ENCODE results near the gene GOLGA5. TPM values are rescaled to one million over a fixed set of nuclear protein-coding genes. Genes with fewer than 3 reads are reported as not detected.

Gene GOLGA5
- total RNA-seq, 1 experiment from 2014 or later: 25.4 TPM

DNA sequence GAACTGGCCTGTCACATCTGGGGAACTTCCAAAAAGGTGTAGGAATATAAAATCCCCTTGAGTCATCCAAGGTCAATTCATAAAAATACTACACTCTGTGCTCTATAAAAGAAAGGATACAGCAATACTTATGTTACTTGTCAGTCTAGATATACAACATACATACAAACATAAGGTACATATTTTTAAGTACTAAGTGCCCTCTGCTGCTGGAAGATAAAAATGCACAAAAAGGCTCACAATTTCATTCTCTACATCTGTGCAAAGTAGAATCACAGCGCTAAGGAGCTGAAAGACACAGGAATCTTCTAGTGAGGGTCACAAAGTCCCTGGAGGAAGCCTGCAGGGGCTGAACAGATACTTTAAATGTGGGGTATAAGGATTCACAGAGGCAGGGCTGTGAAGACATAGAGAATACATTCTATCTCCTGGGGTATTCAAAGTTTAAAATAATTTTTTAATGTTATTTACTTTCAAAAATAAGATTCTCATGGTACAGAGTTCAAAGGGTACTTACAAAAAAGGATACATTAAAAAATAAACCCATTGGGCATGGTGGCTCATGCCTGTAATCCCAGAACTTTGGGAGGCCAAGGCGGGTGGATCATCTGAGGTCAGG, 10.2 kb upstream of the GOLGA5 start:
- no peak overlapping the region for H2BK15ac ChIP-seq (ENCODE audit: low read depth, low read length)

More for the DNA sequence above, 10.2 kb upstream of the GOLGA5 start:
- H3K23me2 ChIP-seq (ENCODE audit: insufficient read length, low read depth, low read length, poor library complexity, severe bottlenecking): no peaks in the 10 kb centered on the region
- H3K14ac ChIP-seq (ENCODE audit: insufficient read depth, low read length): no peak overlapping the region
- no peak overlapping the region for H3K18ac ChIP-seq (ENCODE audit: insufficient read length, low read depth, low read length)
- no peak overlapping the region for H3K27ac ChIP-seq (ENCODE audit: insufficient read length, low read depth, low read length)
- no peaks in the 10 kb centered on the region for H3K36me3 Mint-ChIP-seq (ENCODE audit: insufficient read depth in 1 of 3, low read depth in 3 of 3)
- no peaks in the 10 kb centered on the region for H3K79me1 ChIP-seq (ENCODE audit: insufficient read depth, low read depth, low read length, poor library complexity, severe bottlenecking)
- H3K23ac ChIP-seq (ENCODE audit: insufficient read length, low read depth, low read length): no peak overlapping the region
- no peaks in the 10 kb centered on the region; the same call in 1 of the 2 replicates for H3K4me1 ChIP-seq (ENCODE audit: insufficient read depth, low read length)
- DNase-seq: no peak
- H3K27me3 Mint-ChIP-seq (ENCODE audit: low read depth): no peaks in the 10 kb centered on the region
- H3K9me3 ChIP-seq (ENCODE audit: control insufficient read depth, low read depth, low read length): no peaks in the 10 kb centered on the region
- peak; percentile 59 for TF ChIP-seq CTCF (conservative IDR thresholded peaks at IDR 0.05)
- H4K8ac ChIP-seq (replicated peaks; ENCODE audit: insufficient read length, low read depth, low read length): no peak overlapping the region
- H3K27ac Mint-ChIP-seq: no peak overlapping the region
- no peak overlapping the region for H2BK5ac ChIP-seq (ENCODE audit: insufficient read length, low read length)
- peaks cover 0 to 5% of the 10 kb centered on the region in 2 experiments; a peak in 2 of 5 replicates for H3K9me3 Mint-ChIP-seq
- no peak overlapping the region for H3T11ph ChIP-seq (ENCODE audit: low read length)
- no peak overlapping the region for H2BK120ac ChIP-seq (ENCODE audit: low read depth, low read length, poor library complexity, severe bottlenecking)
- no peak overlapping the region for H3K4me3 Mint-ChIP-seq
- H2BK12ac ChIP-seq (ENCODE audit: insufficient read length, low read depth, low read length): no peak overlapping the region
- H3K4me2 ChIP-seq (ENCODE audit: insufficient read depth, insufficient read length, low read length): no peak overlapping the region
- no peak overlapping the region for H4K91ac ChIP-seq (ENCODE audit: insufficient read length, low read depth, low read length)
- no peak overlapping the region for H4K5ac ChIP-seq (ENCODE audit: insufficient read length, low read depth, low read length)
- H2AFZ ChIP-seq (ENCODE audit: low read length): no peak overlapping the region
- no peaks in the 10 kb centered on the region; a peak in 2 of 4 replicates for H3K4me1 Mint-ChIP-seq
- H3K4ac ChIP-seq (ENCODE audit: low read depth, low read length): no peak overlapping the region
- H3K9ac ChIP-seq (ENCODE audit: extremely low read depth, insufficient read length, low read length): no peak overlapping the region
- H4K20me1 ChIP-seq (ENCODE audit: control insufficient read depth, insufficient read depth, insufficient read length): no peaks in the 10 kb centered on the region
- WGBS (ENCODE audit: extremely low coverage, insufficient read length, low lambda C conversion rate): no CpG with 5 or more reads among the region's 2 CpGs
- H2AK5ac ChIP-seq (ENCODE audit: insufficient read length, low read length): no peak overlapping the region
- H3K79me2 ChIP-seq (ENCODE audit: insufficient read depth, low read length): no peaks in the 10 kb centered on the region
- H2BK20ac ChIP-seq (ENCODE audit: low read depth, low read length, poor library complexity, severe bottlenecking): no peak overlapping the region
- H3K27me3 ChIP-seq (ENCODE audit: insufficient read depth, low read length): no peaks in the 10 kb centered on the region
- H3K56ac ChIP-seq (ENCODE audit: insufficient read length, low read depth, low read length): no peak overlapping the region

Data from H9 (cell line).